GM12878 (cell line): ENCODE results near the gene CTNNA2.

ENCODE experiments used
- CHD2 ChIP-seq: IDR thresholded peaks from 2 replicates; pipeline ENCODE4 v1.6.1; 2011; ENCODE audit warnings: low read depth, low read length, improper control_type of control experiment, borderline replicate concordance
- CREM ChIP-seq: IDR thresholded peaks from 2 replicates; pipeline ENCODE4 v1.6.1; 2014; ENCODE audit warnings: antibody characterized with exemption, low read depth
- DPF2 ChIP-seq: fragments of 450-650 bp; IDR thresholded peaks from 2 replicates; pipeline ENCODE4 v1.6.1; 2017; ENCODE audit warnings: mild to moderate bottlenecking
- PBX3 ChIP-seq: IDR thresholded peaks from 2 replicates; pipeline ENCODE4 v1.6.1; 2011; ENCODE audit warnings: mild to moderate bottlenecking, low read depth, low read length, moderate library complexity; ENCODE audit not compliant: insufficient replicate concordance
- POLR2A ChIP-seq: IDR thresholded peaks from 2 replicates; pipeline ENCODE4 v1.6.1; 2011; ENCODE audit warnings: low read depth, mild to moderate bottlenecking, low read length
- POLR2AphosphoS2 ChIP-seq: IDR thresholded peaks from 2 replicates; pipeline ENCODE4 v1.6.1; 2011; ENCODE audit warnings: low read depth, mild to moderate bottlenecking, low read length, improper control_type of control experiment, moderate library complexity
- POLR2AphosphoS5 ChIP-seq: IDR thresholded peaks from 2 replicates; pipeline ENCODE4 v1.6.1; 2011; ENCODE audit warnings: mild to moderate bottlenecking, low read length, inconsistent platforms
- RAD21 ChIP-seq: IDR thresholded peaks from 2 replicates; pipeline ENCODE4 v1.6.1; 2011; ENCODE audit warnings: mild to moderate bottlenecking, low read depth, low read length, moderate library complexity; ENCODE audit not compliant: insufficient read depth
- TAF1 ChIP-seq: IDR thresholded peaks from 2 replicates; pipeline ENCODE4 v1.6.1; 2011; ENCODE audit warnings: mild to moderate bottlenecking, low read depth, low read length, borderline replicate concordance
- TARDBP ChIP-seq: IDR thresholded peaks from 2 replicates; pipeline ENCODE4 v1.6.1; 2016; ENCODE audit warnings: borderline replicate concordance
- USF2 ChIP-seq: IDR thresholded peaks from 2 replicates; pipeline ENCODE4 v1.6.1; 2011; ENCODE audit warnings: low read depth, low read length, improper control_type of control experiment, borderline replicate concordance
- TF ChIP-seq, protein P1 (sequence below), 3 experiments: IDR thresholded peaks in 2 of 3; conservative IDR thresholded peaks in 1 of 3; 2 replicates each; pipeline ENCODE4 v1.5.1; 2011; ENCODE audit warnings: low read depth in 3 of 3, low read length in 3 of 3, mild to moderate bottlenecking in 3 of 3, control low read depth in 2 of 3, moderate library complexity in 2 of 3, inconsistent platforms in 1 of 3, mixed read lengths in 1 of 3; ENCODE audit not compliant: control insufficient read depth in 2 of 3, insufficient read depth in 1 of 3; ENCODE audit errors: extremely low read depth in 1 of 3
- TF ChIP-seq, protein P2 (sequence below): IDR thresholded peaks from 2 replicates; pipeline ENCODE4 v1.6.1; 2012; ENCODE audit warnings: low read depth, low read length, improper control_type of control experiment

GRCh38 chr2:80073134-80073561 lies 560.3 kb downstream of the CTNNA2 start:
- TF ChIP-seq DPF2 (no peak), CHD2 (no peak), CREM (no peak), RAD21 (peak; percentile 70), TARDBP (no peak), POLR2AphosphoS2 (no peak), POLR2A (no peak), USF2 (no peak), PBX3 (no peak), TAF1 (no peak), POLR2AphosphoS5 (no peak)
- TF ChIP-seq, protein P1, sequence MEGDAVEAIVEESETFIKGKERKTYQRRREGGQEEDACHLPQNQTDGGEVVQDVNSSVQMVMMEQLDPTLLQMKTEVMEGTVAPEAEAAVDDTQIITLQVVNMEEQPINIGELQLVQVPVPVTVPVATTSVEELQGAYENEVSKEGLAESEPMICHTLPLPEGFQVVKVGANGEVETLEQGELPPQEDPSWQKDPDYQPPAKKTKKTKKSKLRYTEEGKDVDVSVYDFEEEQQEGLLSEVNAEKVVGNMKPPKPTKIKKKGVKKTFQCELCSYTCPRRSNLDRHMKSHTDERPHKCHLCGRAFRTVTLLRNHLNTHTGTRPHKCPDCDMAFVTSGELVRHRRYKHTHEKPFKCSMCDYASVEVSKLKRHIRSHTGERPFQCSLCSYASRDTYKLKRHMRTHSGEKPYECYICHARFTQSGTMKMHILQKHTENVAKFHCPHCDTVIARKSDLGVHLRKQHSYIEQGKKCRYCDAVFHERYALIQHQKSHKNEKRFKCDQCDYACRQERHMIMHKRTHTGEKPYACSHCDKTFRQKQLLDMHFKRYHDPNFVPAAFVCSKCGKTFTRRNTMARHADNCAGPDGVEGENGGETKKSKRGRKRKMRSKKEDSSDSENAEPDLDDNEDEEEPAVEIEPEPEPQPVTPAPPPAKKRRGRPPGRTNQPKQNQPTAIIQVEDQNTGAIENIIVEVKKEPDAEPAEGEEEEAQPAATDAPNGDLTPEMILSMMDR (IDR thresholded peaks at IDR 0.05 in 2 of 3, conservative IDR thresholded peaks at IDR 0.05 in 1 of 3; ENCODE audit: control insufficient read depth in 2 of 3, extremely low read depth in 1 of 3, insufficient read depth in 1 of 3, low read depth in 3 of 3, low read length in 3 of 3), result peak; percentile 57 to 70 (median 64); a peak in 5 of 6 replicates
- TF ChIP-seq, protein P2, sequence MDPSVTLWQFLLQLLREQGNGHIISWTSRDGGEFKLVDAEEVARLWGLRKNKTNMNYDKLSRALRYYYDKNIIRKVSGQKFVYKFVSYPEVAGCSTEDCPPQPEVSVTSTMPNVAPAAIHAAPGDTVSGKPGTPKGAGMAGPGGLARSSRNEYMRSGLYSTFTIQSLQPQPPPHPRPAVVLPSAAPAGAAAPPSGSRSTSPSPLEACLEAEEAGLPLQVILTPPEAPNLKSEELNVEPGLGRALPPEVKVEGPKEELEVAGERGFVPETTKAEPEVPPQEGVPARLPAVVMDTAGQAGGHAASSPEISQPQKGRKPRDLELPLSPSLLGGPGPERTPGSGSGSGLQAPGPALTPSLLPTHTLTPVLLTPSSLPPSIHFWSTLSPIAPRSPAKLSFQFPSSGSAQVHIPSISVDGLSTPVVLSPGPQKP, result no peak
